GM19452 (cell line): ENCODE measurements around the gene TBCK.
A peak's percentile ranks its signal among the peaks of the same experiment; 100 is the strongest.

Experiments
- ATAC-seq: cut with Tn5 transposase; IDR thresholded peaks from one replicate; pipeline ENCODE4 v1.9.1; 2021; ENCODE audit not compliant: unreplicated experiment

TBCK gene

GRCh38 chr4:106315968-106316772, at the start of gene TBCK, which contains the start of gene AIMP1:
Gene TBCK (minus strand): TSS chr4:106316209. CDS start chr4:106308960, 7,249 bp downstream.
Gene AIMP1 (plus strand): TSS chr4:106316550. CDS start chr4:106325010, 8,460 bp downstream.
- ATAC-seq: peak; percentile 82

- no peak for ATAC-seq
Measured at GRCh38 chr4:106365613-106366012, 49.6 kb upstream of the TBCK start.

- no peak for ATAC-seq
Measured at GRCh38 chr4:106364282-106364681, 48.3 kb upstream of the TBCK start.

GRCh38 chr4:106362086-106362825, 46.2 kb upstream of the TBCK start:
- no peak for ATAC-seq

GRCh38 chr4:106358899-106359298, 42.9 kb upstream of the TBCK start:
- no peak for ATAC-seq

- ATAC-seq: no peak
Measured at GRCh38 chr4:106355193-106355592, 39.2 kb upstream of the TBCK start.

- ATAC-seq: no peak
Measured at GRCh38 chr4:106353786-106354185, 37.8 kb upstream of the TBCK start.

GRCh38 chr4:106351016-106351415, 35.0 kb upstream of the TBCK start:
- ATAC-seq: no peak

- ATAC-seq: no peak
Measured at GRCh38 chr4:106347167-106347566, 31.2 kb upstream of the TBCK start.

- ATAC-seq: no peak
Measured at GRCh38 chr4:106344647-106344970, 28.6 kb upstream of the TBCK start.

- ATAC-seq: no peak
Measured at GRCh38 chr4:106343865-106344646, 28.0 kb upstream of the TBCK start.

- no peak for ATAC-seq
Measured at GRCh38 chr4:106340774-106341173, 24.8 kb upstream of the TBCK start.

- no peak for ATAC-seq
Measured at GRCh38 chr4:106339431-106339830, 23.4 kb upstream of the TBCK start.

- ATAC-seq: no peak
Measured at GRCh38 chr4:106338671-106339070, 22.7 kb upstream of the TBCK start.

GRCh38 chr4:106337916-106338315, 21.9 kb upstream of the TBCK start:
- ATAC-seq: no peak

GRCh38 chr4:106336618-106337017, 20.6 kb upstream of the TBCK start:
- no peak for ATAC-seq

GRCh38 chr4:106334741-106335470, 18.9 kb upstream of the TBCK start:
- ATAC-seq: no peak

- ATAC-seq: no peak
Measured at GRCh38 chr4:106333186-106333585, 17.2 kb upstream of the TBCK start.

GRCh38 chr4:106329041-106329618, 13.1 kb upstream of the TBCK start:
- ATAC-seq: peak; percentile 89

- no peak for ATAC-seq
Measured at GRCh38 chr4:106325800-106326199, 9.8 kb upstream of the TBCK start.
